Uterus (tissue), 4 donors: ENCODE results near the gene PLD1. TPM values are rescaled to one million over a fixed set of nuclear protein-coding genes. Genes with fewer than 3 reads are reported as not detected.

Experiments used
- DNase-seq, 2 donors: peaks; one replicate each; pipeline ENCODE4 v3.0.0-alpha.2; 2019 to 2020
- H3K27ac ChIP-seq, 2 donors: fragments of 200-600 bp; sonication (generic); 1 replicate in 1 of 2; 2 replicates in 1 of 2; pipeline ENCODE4 v1.5.1; 2016 to 2018
- H3K27me3 ChIP-seq, 2 donors: fragments of 200-600 bp; sonication (generic); one replicate each; pipeline ENCODE4 v1.5.1; 2018 to 2019; ENCODE audit warnings: control low read depth in 1 of 2
- H3K36me3 ChIP-seq, 2 donors: fragments of 200-600 bp; sonication (generic); one replicate each; pipeline ENCODE4 v1.5.1; 2019; ENCODE audit warnings: control low read depth in 1 of 2
- H3K4me1 ChIP-seq, 2 donors: fragments of 200-600 bp; sonication (generic); one replicate each; pipeline ENCODE4 v1.5.1; 2018 to 2019; ENCODE audit warnings: control low read depth in 1 of 2
- H3K4me3 ChIP-seq, 2 donors: fragments of 200-600 bp; sonication (generic); 1 replicate in 1 of 2; 2 replicates in 1 of 2; pipeline ENCODE4 v1.5.1; 2018 to 2019; ENCODE audit warnings: mild to moderate bottlenecking in 1 of 2
- H3K9me3 ChIP-seq, 2 donors: fragments of 200-600 bp; sonication (generic); one replicate each; pipeline ENCODE4 v1.5.1; 2019; ENCODE audit warnings: control low read depth in 1 of 2
- CTCF ChIP-seq, 4 experiments: fragments of 200-600 bp in 2 of 4; fragments of 450-650 bp in 2 of 4; sonication (generic) in 2 of 4; IDR thresholded peaks; one replicate each; pipeline ENCODE4 v1.5.1; 2016 to 2019; ENCODE audit warnings: antibody characterized with exemption in 4 of 4, mild to moderate bottlenecking in 2 of 4, moderate library complexity in 1 of 4
- POLR2A ChIP-seq, 2 donors: fragments of 450-650 bp; IDR thresholded peaks; one replicate each; pipeline ENCODE4 v1.6.1; 2016; ENCODE audit warnings: antibody characterized with exemption in 2 of 2, mild to moderate bottlenecking in 1 of 2, moderate library complexity in 1 of 2
- intact Hi-C: fragments of 100-400 bp; cut with DNase I; formaldehyde crosslinking; loops from one replicate; pipeline ENCODE4 v1.15.1; 2023; ENCODE audit warnings: low total_unique reads
- total RNA-seq, 4 donors: library from RNA; depleted of rRNA in 3 of 4; stranded (reverse); fragments of >200 nt in 3 of 4; gene quantifications; one replicate each; pipeline versions ENCODE4 v1.1.0 to v1.2.4, GENCODE V29; 2014 to 2023
- donor health status: DM: yes; HTN: yes; CAD: no.

The PLD1 gene
- total RNA-seq, 4 donors from 2014 or later = 15.6 to 94.8 (median 30.8) TPM

GRCh38 chr3:171837698-171838097 lies 27.4 kb upstream of the PLD1 start:
- Histone ChIP-seq H3K36me3 (no peaks in the 10 kb centered on the region), H3K27ac (peak overlapping the region; percentile 70 to 78), H3K4me1 (no peaks in the 10 kb centered on the region), H3K27me3 (no peaks in the 10 kb centered on the region), H3K9me3 (no peaks in the 10 kb centered on the region), H3K4me3 (no peak overlapping the region)
- intact Hi-C loops = no loop called here
- TF ChIP-seq POLR2A (IDR thresholded peaks at IDR 0.05) (no peak), CTCF (IDR thresholded peaks at IDR 0.05) (no peak)
- DNase-seq = no peak

GRCh38 chr3:171836855-171837254 lies 26.6 kb upstream of the PLD1 start:
- Histone ChIP-seq H3K4me3 (no peak overlapping the region), H3K27me3 (no peaks in the 10 kb centered on the region), H3K36me3 (no peaks in the 10 kb centered on the region), H3K27ac (no peak overlapping the region), H3K4me1 (no peaks in the 10 kb centered on the region), H3K9me3 (no peaks in the 10 kb centered on the region)
- TF ChIP-seq CTCF (IDR thresholded peaks at IDR 0.05) (no peak), POLR2A (IDR thresholded peaks at IDR 0.05) (no peak)
- no peak for DNase-seq
- intact Hi-C loops = no loop called here

- Histone ChIP-seq H3K9me3 (no peaks in the 10 kb centered on the region), H3K36me3 (no peaks in the 10 kb centered on the region), H3K4me3 (no peak overlapping the region), H3K27me3 (no peaks in the 10 kb centered on the region), H3K4me1 (no peaks in the 10 kb centered on the region), H3K27ac (no peak overlapping the region)
- DNase-seq = no peak
- no peak for TF ChIP-seq POLR2A (IDR thresholded peaks at IDR 0.05)
- no peak for TF ChIP-seq CTCF (IDR thresholded peaks at IDR 0.05)
- intact Hi-C loops = no loop called here
Observed at GRCh38 chr3:171835613-171836012, 25.3 kb upstream of the PLD1 start.

- H3K27ac ChIP-seq = no peak overlapping the region
- intact Hi-C loops = no loop called here
- H3K36me3 ChIP-seq = no peaks in the 10 kb centered on the region
Observed at GRCh38 chr3:171835116-171835515, 24.8 kb upstream of the PLD1 start.

GRCh38 chr3:171834461-171834801 lies 24.1 kb upstream of the PLD1 start:
- H3K27ac ChIP-seq = no peak overlapping the region
- no peak overlapping the region for H3K4me3 ChIP-seq
- no peak for TF ChIP-seq POLR2A (IDR thresholded peaks at IDR 0.05)
- TF ChIP-seq CTCF (IDR thresholded peaks at IDR 0.05) = no peak
- DNase-seq = no peak
- intact Hi-C loops = no loop called here
- no peaks in the 10 kb centered on the region for H3K9me3 ChIP-seq
- H3K4me1 ChIP-seq = no peaks in the 10 kb centered on the region
- H3K36me3 ChIP-seq = no peaks in the 10 kb centered on the region
- no peaks in the 10 kb centered on the region for H3K27me3 ChIP-seq

More at GRCh38 chr3:171835116-171835515, 24.8 kb upstream of the PLD1 start:
- TF ChIP-seq CTCF (IDR thresholded peaks at IDR 0.05) = no peak
- Histone ChIP-seq H3K9me3 (no peaks in the 10 kb centered on the region), H3K27me3 (no peaks in the 10 kb centered on the region), H3K4me3 (no peak overlapping the region), H3K4me1 (no peaks in the 10 kb centered on the region)
- DNase-seq = no peak
